ENCODE measurements around the gene REXO5. TPM values are rescaled to one million over a fixed set of nuclear protein-coding genes. Genes with fewer than 3 reads are reported as not detected.

REXO5 gene
- total RNA-seq, 2 experiments from 2014 or later, result 26.5 to 38.9 TPM

DNA sequence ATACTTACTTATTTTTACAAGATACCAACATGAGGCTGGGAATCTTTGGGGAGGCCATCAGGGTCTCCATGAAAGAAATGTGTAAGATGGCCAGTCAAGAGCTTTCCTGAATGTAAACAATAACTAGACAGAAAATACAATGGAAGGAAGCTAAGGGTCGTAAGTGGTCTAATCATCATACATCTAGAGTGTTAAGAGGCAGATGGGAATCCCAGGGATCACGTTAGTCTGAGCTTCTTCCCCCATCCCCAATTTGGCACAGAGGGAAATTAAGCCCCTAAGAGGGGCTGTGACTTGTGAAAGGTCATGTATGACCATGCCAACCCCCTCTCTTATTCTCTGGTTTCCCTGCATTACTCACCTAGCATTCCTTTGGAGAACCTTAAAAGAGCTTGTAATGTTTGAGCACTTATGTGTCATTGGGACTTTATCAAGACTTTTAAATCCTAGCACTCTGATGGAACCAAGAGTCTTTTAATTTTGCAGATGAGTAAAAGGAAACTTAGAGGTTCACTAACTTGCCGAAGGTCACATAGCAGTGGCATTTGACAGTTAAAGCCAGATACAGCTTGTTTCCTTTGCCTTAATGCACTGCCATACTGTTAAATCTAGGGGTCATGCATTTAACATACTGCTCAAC, 47.8 kb downstream of the REXO5 start:
- Histone ChIP-seq H3K9me2 (ENCODE audit: insufficient read depth, low read length) (no peaks in the 10 kb centered on the region), H3K27ac (ENCODE audit: low read depth, low read length, poor library complexity, severe bottlenecking) (no peak overlapping the region), H3K4me1 (ENCODE audit: insufficient read depth, low read length, poor library complexity, severe bottlenecking) (no peaks in the 10 kb centered on the region), H3K36me3 (ENCODE audit: insufficient read depth, low read length) (peaks cover 3% of the 10 kb centered on the region), H4K20me1 (ENCODE audit: insufficient read depth, low read length) (no peaks in the 10 kb centered on the region; the same call in 1 of the 2 replicates), H3K4me2 (ENCODE audit: low read length) (no peak overlapping the region), H2AFZ (ENCODE audit: low read length) (no peak overlapping the region), H3K4me3 (ENCODE audit: low read depth, low read length, poor library complexity, severe bottlenecking) (no peak overlapping the region), H3K79me2 (ENCODE audit: insufficient read depth, low read depth, low read length) (no peaks in the 10 kb centered on the region), H3K9me3 (ENCODE audit: low read length) (no peaks in the 10 kb centered on the region)
- BruUV-seq (replicated peaks), result no TSS peak
- TF ChIP-seq, protein P1, sequence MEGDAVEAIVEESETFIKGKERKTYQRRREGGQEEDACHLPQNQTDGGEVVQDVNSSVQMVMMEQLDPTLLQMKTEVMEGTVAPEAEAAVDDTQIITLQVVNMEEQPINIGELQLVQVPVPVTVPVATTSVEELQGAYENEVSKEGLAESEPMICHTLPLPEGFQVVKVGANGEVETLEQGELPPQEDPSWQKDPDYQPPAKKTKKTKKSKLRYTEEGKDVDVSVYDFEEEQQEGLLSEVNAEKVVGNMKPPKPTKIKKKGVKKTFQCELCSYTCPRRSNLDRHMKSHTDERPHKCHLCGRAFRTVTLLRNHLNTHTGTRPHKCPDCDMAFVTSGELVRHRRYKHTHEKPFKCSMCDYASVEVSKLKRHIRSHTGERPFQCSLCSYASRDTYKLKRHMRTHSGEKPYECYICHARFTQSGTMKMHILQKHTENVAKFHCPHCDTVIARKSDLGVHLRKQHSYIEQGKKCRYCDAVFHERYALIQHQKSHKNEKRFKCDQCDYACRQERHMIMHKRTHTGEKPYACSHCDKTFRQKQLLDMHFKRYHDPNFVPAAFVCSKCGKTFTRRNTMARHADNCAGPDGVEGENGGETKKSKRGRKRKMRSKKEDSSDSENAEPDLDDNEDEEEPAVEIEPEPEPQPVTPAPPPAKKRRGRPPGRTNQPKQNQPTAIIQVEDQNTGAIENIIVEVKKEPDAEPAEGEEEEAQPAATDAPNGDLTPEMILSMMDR (conservative IDR thresholded peaks at IDR 0.05; ENCODE audit: low read length), result no peak
- TF ChIP-seq EZH2phosphoT487 (IDR thresholded peaks at IDR 0.05; ENCODE audit: borderline replicate concordance, low read depth, low read length), result no peak
- DNase-seq (ENCODE audit: low spot score), result no peak
- CTCF ChIA-PET (ENCODE audit: unreplicated experiment), result interaction anchor here (0.6 kb wide), 1 partner anchor 1292 kb away, joined by 4 read pairs; no protein-coding TSS in a partner anchor
- intact Hi-C loops (cut with micrococcal nuclease; ENCODE audit: unreplicated experiment), result no loop called here
- POLR2A ChIA-PET, result interaction anchor here (0.5 to 1.1 kb wide), 4 partner anchors 14 to 141 kb away, joined by 3 to 5 read pairs (median 4); no protein-coding TSS in a partner anchor

GRCh38 chr16:20854963-20855362, 48.6 kb downstream of the REXO5 start:
- DNase-seq (ENCODE audit: low spot score), result no peak
- TF ChIP-seq, protein P1 (conservative IDR thresholded peaks at IDR 0.05; ENCODE audit: low read length), result no peak
- no peak for TF ChIP-seq EZH2phosphoT487 (IDR thresholded peaks at IDR 0.05; ENCODE audit: borderline replicate concordance, low read depth, low read length)
- BruUV-seq (replicated peaks), result no TSS peak
- CTCF ChIA-PET (ENCODE audit: unreplicated experiment), result no interaction called here
- Histone ChIP-seq H3K9me2 (ENCODE audit: insufficient read depth, low read length) (no peaks in the 10 kb centered on the region), H2AFZ (ENCODE audit: low read length) (no peak overlapping the region), H4K20me1 (ENCODE audit: insufficient read depth, low read length) (no peaks in the 10 kb centered on the region; the same call in 1 of the 2 replicates), H3K79me2 (ENCODE audit: insufficient read depth, low read depth, low read length) (no peaks in the 10 kb centered on the region), H3K36me3 (ENCODE audit: insufficient read depth, low read length) (peaks cover 9% of the 10 kb centered on the region), H3K9me3 (ENCODE audit: low read length) (no peaks in the 10 kb centered on the region), H3K4me1 (ENCODE audit: insufficient read depth, low read length, poor library complexity, severe bottlenecking) (no peaks in the 10 kb centered on the region), H3K4me3 (ENCODE audit: low read depth, low read length, poor library complexity, severe bottlenecking) (no peak overlapping the region), H3K4me2 (ENCODE audit: low read length) (no peak overlapping the region), H3K27ac (ENCODE audit: low read depth, low read length, poor library complexity, severe bottlenecking) (no peak overlapping the region)
- intact Hi-C loops (cut with micrococcal nuclease; ENCODE audit: unreplicated experiment), result no loop called here
- POLR2A ChIA-PET, result interaction anchor here (1.6 kb wide), 1 partner anchor 10 kb away, joined by 5 read pairs; no protein-coding TSS in a partner anchor

GRCh38 chr16:20857281-20857680, 51.0 kb downstream of the REXO5 start:
- H3K36me3 ChIP-seq (ENCODE audit: insufficient read depth, low read length), result peaks cover 11% of the 10 kb centered on the region
- no peaks in the 10 kb centered on the region for H3K9me3 ChIP-seq (ENCODE audit: low read length)
- no peak overlapping the region for H3K4me2 ChIP-seq (ENCODE audit: low read length)
- ChIA-PET POLR2A (no interaction called here), CTCF (ENCODE audit: unreplicated experiment) (no interaction called here)
- no peaks in the 10 kb centered on the region for H3K4me1 ChIP-seq (ENCODE audit: insufficient read depth, low read length, poor library complexity, severe bottlenecking)
- DNase-seq (ENCODE audit: low spot score), result no peak
- H2AFZ ChIP-seq (ENCODE audit: low read length), result no peak overlapping the region
- BruUV-seq (replicated peaks), result no TSS peak
- H4K20me1 ChIP-seq (ENCODE audit: insufficient read depth, low read length), result no peaks in the 10 kb centered on the region
- no peak for TF ChIP-seq EZH2phosphoT487 (IDR thresholded peaks at IDR 0.05; ENCODE audit: borderline replicate concordance, low read depth, low read length)
- TF ChIP-seq, protein P1 (conservative IDR thresholded peaks at IDR 0.05; ENCODE audit: low read length), result no peak
- H3K9me2 ChIP-seq (ENCODE audit: insufficient read depth, low read length), result no peaks in the 10 kb centered on the region
- H3K27ac ChIP-seq (ENCODE audit: low read depth, low read length, poor library complexity, severe bottlenecking), result no peak overlapping the region
- intact Hi-C loops (cut with micrococcal nuclease; ENCODE audit: unreplicated experiment), result no loop called here
- no peaks in the 10 kb centered on the region for H3K79me2 ChIP-seq (ENCODE audit: insufficient read depth, low read depth, low read length)
- H3K4me3 ChIP-seq (ENCODE audit: low read depth, low read length, poor library complexity, severe bottlenecking), result no peak overlapping the region
